Measurements from ENCODE around the gene C1R. TPM values are rescaled to one million over a fixed set of nuclear protein-coding genes. Genes with fewer than 3 reads are reported as not detected.

The C1R gene
- total RNA-seq, 1 donor from 2014 or later = 3.2 TPM

GRCh38 chr12:7089196-7089871 is 2.9 kb downstream of the C1R start:
- FAIRE-seq (no peak), DNase-seq (ENCODE audit: low read depth) (no peak)
- Histone ChIP-seq H3K4me3 (ENCODE audit: low read depth, low read length) (no peak overlapping the region), H3K36me3 (ENCODE audit: control insufficient read depth, insufficient read depth, low read length) (no peaks in the 10 kb centered on the region), H3K27me3 (ENCODE audit: control insufficient read depth, insufficient read depth, low read length) (peaks cover 4% of the 10 kb centered on the region)
- no peak for TF ChIP-seq CTCF (IDR thresholded peaks at IDR 0.05; ENCODE audit: insufficient read depth, low read length, severe bottlenecking)

GRCh38 chr12:7083125-7083524 is 9.1 kb downstream of the C1R start:
- no peak for DNase-seq (ENCODE audit: low read depth)
- no peak overlapping the region for H3K4me3 ChIP-seq (ENCODE audit: low read depth, low read length)
- no peak for TF ChIP-seq CTCF (IDR thresholded peaks at IDR 0.05; ENCODE audit: insufficient read depth, low read length, severe bottlenecking)
- no peaks in the 10 kb centered on the region for H3K36me3 ChIP-seq (ENCODE audit: control insufficient read depth, insufficient read depth, low read length)
- no peaks in the 10 kb centered on the region for H3K27me3 ChIP-seq (ENCODE audit: control insufficient read depth, insufficient read depth, low read length)
- FAIRE-seq = no peak

GRCh38 chr12:7081037-7081436 is 11.2 kb downstream of the C1R start:
- H3K4me3 ChIP-seq (ENCODE audit: low read depth, low read length) = no peak overlapping the region

GRCh38 chr12:7079826-7080125 is 12.5 kb downstream of the C1R start:
- FAIRE-seq = no peak
- H3K4me3 ChIP-seq (ENCODE audit: low read depth, low read length) = no peak overlapping the region
- DNase-seq (ENCODE audit: low read depth) = peak; percentile 89
- TF ChIP-seq CTCF (IDR thresholded peaks at IDR 0.05; ENCODE audit: insufficient read depth, low read length, severe bottlenecking) = no peak
- no peaks in the 10 kb centered on the region for H3K36me3 ChIP-seq (ENCODE audit: control insufficient read depth, insufficient read depth, low read length)
- H3K27me3 ChIP-seq (ENCODE audit: control insufficient read depth, insufficient read depth, low read length) = no peaks in the 10 kb centered on the region

More at GRCh38 chr12:7081037-7081436, 11.2 kb downstream of the C1R start:
- FAIRE-seq = no peak
- no peak for TF ChIP-seq CTCF (IDR thresholded peaks at IDR 0.05; ENCODE audit: insufficient read depth, low read length, severe bottlenecking)
- no peaks in the 10 kb centered on the region for H3K36me3 ChIP-seq (ENCODE audit: control insufficient read depth, insufficient read depth, low read length)
- H3K27me3 ChIP-seq (ENCODE audit: control insufficient read depth, insufficient read depth, low read length) = no peaks in the 10 kb centered on the region
- DNase-seq (ENCODE audit: low read depth) = no peak

- TF ChIP-seq CTCF (IDR thresholded peaks at IDR 0.05; ENCODE audit: insufficient read depth, low read length, severe bottlenecking) = no peak
- no peaks in the 10 kb centered on the region for H3K36me3 ChIP-seq (ENCODE audit: control insufficient read depth, insufficient read depth, low read length)
- DNase-seq (ENCODE audit: low read depth) = no peak
- no peak for FAIRE-seq
- no peak overlapping the region for H3K4me3 ChIP-seq (ENCODE audit: low read depth, low read length)
- no peaks in the 10 kb centered on the region for H3K27me3 ChIP-seq (ENCODE audit: control insufficient read depth, insufficient read depth, low read length)
Observed at GRCh38 chr12:7078163-7078562, 14.1 kb downstream of the C1R start.

- TF ChIP-seq CTCF (IDR thresholded peaks at IDR 0.05; ENCODE audit: insufficient read depth, low read length, severe bottlenecking) = no peak
- Histone ChIP-seq H3K36me3 (ENCODE audit: control insufficient read depth, insufficient read depth, low read length) (no peaks in the 10 kb centered on the region), H3K27me3 (ENCODE audit: control insufficient read depth, insufficient read depth, low read length) (no peaks in the 10 kb centered on the region), H3K4me3 (ENCODE audit: low read depth, low read length) (no peak overlapping the region)
- FAIRE-seq = no peak
- no peak for DNase-seq (ENCODE audit: low read depth)
Observed at GRCh38 chr12:7076493-7076892, 15.8 kb downstream of the C1R start.

All from bronchial epithelial cell (primary cell).